HCT116 (cell line): Measurements from ENCODE around the gene TRPV2. TPM values are rescaled to one million over a fixed set of nuclear protein-coding genes. Genes with fewer than 3 reads are reported as not detected.

ENCODE experiments used
- ATAC-seq: fragments of 200-7000 bp; cut with Tn5 transposase; 2 replicates; pipeline ENCODE4 v1.9.1; 2020; ENCODE audit warnings: mild to moderate bottlenecking, moderate library complexity
- BruUV-seq: library from RNA; stranded (reverse); fragments of 400-500 nt; replicated peaks from 2 replicates; lab custom pipeline; 2021; lab: Mats Ljungman, UMichigan
- CTCF ChIA-PET: fragments of 300-600 bp; sonication (Branson Sonifier 250); formaldehyde crosslinking; loops from one replicate; lab custom pipeline; 2021; ENCODE audit warnings: antibody characterized with exemption; lab: Charles Lee
- POLR2A ChIA-PET: fragments of 300-600, 350-600 bp; sonication (Branson Sonifier 250); formaldehyde crosslinking; loops from one replicate; lab custom pipeline; 2021; ENCODE audit warnings: antibody characterized with exemption; lab: Charles Lee
- RAD21 ChIA-PET, 2 experiments: fragments of 300-600 bp; sonication (Branson Sonifier 250); formaldehyde crosslinking; loops; one replicate each; lab custom pipeline; 2023; ENCODE audit warnings: low total read pairs in 2 of 2; ENCODE audit not compliant: uncharacterized antibody in 2 of 2, unreplicated experiment in 2 of 2, low non-redundant PET in 1 of 2; lab: Charles Lee
- DNase-seq: peaks from one replicate; pipeline ENCODE4 v3.0.0-alpha.2; 2010; ENCODE audit warnings: low read depth, low spot score
- H2AFZ ChIP-seq: fragments of 200-600 bp; shearing (Covaris generic), sonication (generic); 2 replicates; pipeline ENCODE4 v1.6.1; 2017; ENCODE audit warnings: low read depth, mixed run types, mixed read lengths, antibody characterized with exemption, low read length; ENCODE audit not compliant: poor library complexity, severe bottlenecking
- H3K27ac ChIP-seq: 2 replicates; pipeline ENCODE4 v1.5.1; 2012; ENCODE audit warnings: low read depth, low read length
- H3K27me3 ChIP-seq: fragments of 200-600 bp; sonication (generic); 2 replicates; pipeline ENCODE4 v1.6.1; 2016; ENCODE audit warnings: mixed run types, low read length, mixed read lengths; ENCODE audit not compliant: insufficient read depth
- H3K36me3 ChIP-seq, 2 experiments: fragments of 200-500 bp in 1 of 2; fragments of 200-600 bp in 1 of 2; sonication (Bioruptor generic) in 1 of 2; sonication (generic) in 1 of 2; 2 replicates each; pipeline versions ENCODE4 v1.5.1 to v1.6.1; 2014 to 2016; ENCODE audit warnings: low read length in 2 of 2, inconsistent platforms in 1 of 2, mixed read lengths in 1 of 2, mixed run types in 1 of 2; ENCODE audit not compliant: insufficient read depth in 2 of 2, control insufficient read depth in 1 of 2
- H3K4me1 ChIP-seq, 2 experiments: fragments of 200-600 bp in 1 of 2; sonication (generic) in 1 of 2; 2 replicates each; pipeline versions ENCODE4 v1.5.1 to v1.6.1; 2012 to 2017; ENCODE audit warnings: low read length in 2 of 2, inconsistent platforms in 1 of 2, mild to moderate bottlenecking in 1 of 2, mixed read lengths in 1 of 2, mixed run types in 1 of 2, moderate library complexity in 1 of 2; ENCODE audit not compliant: insufficient read depth in 2 of 2, control insufficient read depth in 1 of 2
- H3K4me2 ChIP-seq: fragments of 200-600 bp; sonication (generic); 2 replicates; pipeline ENCODE4 v1.6.1; 2017; ENCODE audit warnings: mixed run types, low read length, mixed read lengths
- H3K4me3 ChIP-seq, 2 experiments: fragments of 200-600 bp in 1 of 2; sonication (generic) in 1 of 2; replicated peaks in 1 of 2; 2 replicates each; pipeline ENCODE4 v1.5.1; 2011 to 2016; ENCODE audit warnings: low read length in 2 of 2, control low read depth in 1 of 2, low read depth in 1 of 2, mild to moderate bottlenecking in 1 of 2, mixed read lengths in 1 of 2, mixed run types in 1 of 2
- H3K79me2 ChIP-seq: fragments of 200-600 bp; sonication (generic); 2 replicates; pipeline ENCODE4 v1.6.1; 2017; ENCODE audit warnings: mild to moderate bottlenecking, mixed run types, low read length, moderate library complexity, mixed read lengths; ENCODE audit not compliant: insufficient read depth
- H3K9ac ChIP-seq: fragments of 200-600 bp; sonication (generic); 2 replicates; pipeline ENCODE4 v1.6.1; 2016; ENCODE audit warnings: low read length, mixed read lengths
- H3K9me2 ChIP-seq: fragments of 200-600 bp; sonication (generic), shearing (Covaris generic); 2 replicates; pipeline ENCODE4 v1.6.1; 2017; ENCODE audit warnings: mixed run types, mild to moderate bottlenecking, moderate library complexity; ENCODE audit not compliant: insufficient read depth
- H3K9me3 ChIP-seq, 2 experiments: fragments of 200-500 bp in 1 of 2; fragments of 200-600 bp in 1 of 2; sonication (Bioruptor generic) in 1 of 2; sonication (generic) in 1 of 2; 2 replicates each; pipeline ENCODE4 v1.6.1; 2014 to 2017; ENCODE audit warnings: low read length in 2 of 2, mixed read lengths in 2 of 2, inconsistent platforms in 1 of 2, low read depth in 1 of 2, mild to moderate bottlenecking in 1 of 2, mixed run types in 1 of 2, moderate library complexity in 1 of 2; ENCODE audit not compliant: control insufficient read depth in 1 of 2, insufficient read depth in 1 of 2
- H4K20me1 ChIP-seq: fragments of 200-600 bp; sonication (generic), shearing (Covaris generic); 2 replicates; pipeline ENCODE4 v1.6.1; 2017; ENCODE audit warnings: mixed run types, mild to moderate bottlenecking, moderate library complexity; ENCODE audit not compliant: insufficient read depth
- EGR1 ChIP-seq: IDR thresholded peaks from 2 replicates; pipeline ENCODE4 v1.6.1; 2012; ENCODE audit warnings: low read depth
- EZH2 ChIP-seq: fragments of 200-600 bp; sonication (generic); IDR thresholded peaks from 2 replicates; pipeline ENCODE4 v1.6.1; 2017; ENCODE audit warnings: antibody characterized with exemption, mixed run types
- EZH2phosphoT487 ChIP-seq: fragments of 200-600 bp; IDR thresholded peaks from 2 replicates; pipeline ENCODE4 v1.6.1; 2018; ENCODE audit warnings: antibody characterized with exemption, borderline replicate concordance
- FOSL1 ChIP-seq: IDR thresholded peaks from 2 replicates; pipeline ENCODE4 v1.6.1; 2012; ENCODE audit warnings: low read depth
- JUND ChIP-seq: IDR thresholded peaks from 2 replicates; pipeline ENCODE4 v1.6.1; 2012
- POLR2AphosphoS5 ChIP-seq: IDR thresholded peaks from 2 replicates; pipeline ENCODE4 v1.6.1; 2011; ENCODE audit warnings: mild to moderate bottlenecking, low read depth, low read length, moderate library complexity
- SIN3A ChIP-seq: IDR thresholded peaks from 2 replicates; pipeline ENCODE4 v1.6.1; 2012; ENCODE audit warnings: low read depth
- SP1 ChIP-seq: IDR thresholded peaks from 2 replicates; pipeline ENCODE4 v1.6.1; 2012; ENCODE audit warnings: low read depth
- ZBTB33 ChIP-seq: IDR thresholded peaks from 2 replicates; pipeline ENCODE4 v1.6.1; 2011; ENCODE audit warnings: mild to moderate bottlenecking, low read length, moderate library complexity; ENCODE audit not compliant: insufficient replicate concordance; ENCODE audit errors: extremely low read depth
- intact Hi-C: fragments of 100-400 bp; cut with micrococcal nuclease; formaldehyde crosslinking; loops from 2 replicates; pipeline ENCODE4 v1.10.0; 2022
- total RNA-seq: library from RNA; stranded (reverse); gene quantifications from one replicate; pipeline ENCODE4 v1.2.1, GENCODE V29; 2021; ENCODE audit not compliant: unreplicated experiment
- TF ChIP-seq, protein P1 (sequence below), 3 experiments: fragments of 200-600 bp in 1 of 3; sonication (generic) in 1 of 3; IDR thresholded peaks in 2 of 3; conservative IDR thresholded peaks in 1 of 3; 2 replicates each; pipeline ENCODE4 v1.5.1; 2012 to 2017; ENCODE audit warnings: low read depth in 2 of 3, low read length in 2 of 3, antibody characterized with exemption in 1 of 3, borderline replicate concordance in 1 of 3, control low read depth in 1 of 3, mild to moderate bottlenecking in 1 of 3, mixed read lengths in 1 of 3, mixed run types in 1 of 3, moderate library complexity in 1 of 3; ENCODE audit not compliant: insufficient read depth in 1 of 3

The TRPV2 gene
- total RNA-seq, 1 experiment from 2014 or later: 2.7 TPM

GRCh38 chr17:16459271-16459670 is 43.9 kb downstream of the TRPV2 start:
- H4K20me1 ChIP-seq: no peaks in the 10 kb centered on the region
- H3K4me2 ChIP-seq: 0 out of 2 replicates have a peak overlapping the region, but pooled peaks have one; percentile 29
- no peak overlapping the region; the same call in 1 of the 2 replicates for H3K27ac ChIP-seq
- no peaks in the 10 kb centered on the region for H3K9me3 ChIP-seq
- ChIA-PET POLR2A (interaction anchor here (6.9 kb wide), 1 partner anchor 20 kb away, joined by 29 read pairs; no protein-coding TSS in a partner anchor), RAD21 (no interaction called here), CTCF (interaction anchor here (1.5 kb wide), 1 partner anchor 62 kb away, joined by 5 read pairs; no protein-coding TSS in a partner anchor)
- peaks cover 8 to 18% of the 10 kb centered on the region in 2 experiments; a peak in 3 of 4 replicates for H3K4me1 ChIP-seq
- BruUV-seq: no TSS peak
- H3K36me3 ChIP-seq: peaks cover 0 to 2% of the 10 kb centered on the region in 2 experiments; a peak in 1 of 4 replicates
- intact Hi-C loops: no loop called here
- no peaks in the 10 kb centered on the region for H3K27me3 ChIP-seq
- TF ChIP-seq JUND (no peak), POLR2AphosphoS5 (no peak)
- H3K79me2 ChIP-seq: no peaks in the 10 kb centered on the region
- H3K4me3 ChIP-seq: no peak overlapping the region
- DNase-seq (no peak), ATAC-seq (no peak)
- no peak overlapping the region for H2AFZ ChIP-seq
- H3K9ac ChIP-seq: no peak overlapping the region
- no peaks in the 10 kb centered on the region for H3K9me2 ChIP-seq

- Histone ChIP-seq H3K4me2 (peak overlapping the region; percentile 29), H3K79me2 (no peaks in the 10 kb centered on the region), H3K4me1 (peaks cover 8 to 18% of the 10 kb centered on the region in 2 experiments; a peak in 3 of 4 replicates), H3K27ac (peak overlapping the region; percentile 29; the same call in 1 of the 2 replicates), H2AFZ (no peak overlapping the region), H3K27me3 (no peaks in the 10 kb centered on the region), H3K9ac (no peak overlapping the region), H3K36me3 (no peaks in the 10 kb centered on the region), H3K9me2 (no peaks in the 10 kb centered on the region), H3K4me3 (no peak overlapping the region), H3K9me3 (no peaks in the 10 kb centered on the region), H4K20me1 (no peaks in the 10 kb centered on the region)
- CTCF ChIA-PET: no interaction called here
- POLR2A ChIA-PET: interaction anchor here (6.9 kb wide), 1 partner anchor 20 kb away, joined by 29 read pairs; no protein-coding TSS in a partner anchor
- RAD21 ChIA-PET: no interaction called here
- no TSS peak for BruUV-seq
- DNase-seq: no peak
- ATAC-seq: peak; percentile 42; the same call in 1 of the 2 replicates
- intact Hi-C loops: no loop called here
- TF ChIP-seq EGR1 (no peak), SIN3A (no peak), ZBTB33 (no peak), EZH2 (no peak), EZH2phosphoT487 (no peak), FOSL1 (no peak), SP1 (no peak)
- TF ChIP-seq, protein P1, sequence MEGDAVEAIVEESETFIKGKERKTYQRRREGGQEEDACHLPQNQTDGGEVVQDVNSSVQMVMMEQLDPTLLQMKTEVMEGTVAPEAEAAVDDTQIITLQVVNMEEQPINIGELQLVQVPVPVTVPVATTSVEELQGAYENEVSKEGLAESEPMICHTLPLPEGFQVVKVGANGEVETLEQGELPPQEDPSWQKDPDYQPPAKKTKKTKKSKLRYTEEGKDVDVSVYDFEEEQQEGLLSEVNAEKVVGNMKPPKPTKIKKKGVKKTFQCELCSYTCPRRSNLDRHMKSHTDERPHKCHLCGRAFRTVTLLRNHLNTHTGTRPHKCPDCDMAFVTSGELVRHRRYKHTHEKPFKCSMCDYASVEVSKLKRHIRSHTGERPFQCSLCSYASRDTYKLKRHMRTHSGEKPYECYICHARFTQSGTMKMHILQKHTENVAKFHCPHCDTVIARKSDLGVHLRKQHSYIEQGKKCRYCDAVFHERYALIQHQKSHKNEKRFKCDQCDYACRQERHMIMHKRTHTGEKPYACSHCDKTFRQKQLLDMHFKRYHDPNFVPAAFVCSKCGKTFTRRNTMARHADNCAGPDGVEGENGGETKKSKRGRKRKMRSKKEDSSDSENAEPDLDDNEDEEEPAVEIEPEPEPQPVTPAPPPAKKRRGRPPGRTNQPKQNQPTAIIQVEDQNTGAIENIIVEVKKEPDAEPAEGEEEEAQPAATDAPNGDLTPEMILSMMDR (IDR thresholded peaks at IDR 0.05 in 2 of 3, conservative IDR thresholded peaks at IDR 0.05 in 1 of 3; ENCODE audit: borderline replicate concordance in 1 of 3, insufficient read depth in 1 of 3, low read depth in 2 of 3, low read length in 2 of 3): no peak
These were observed 44.6 kb downstream of the TRPV2 start for GRCh38 chr17:16459855-16460550.
